ENCODE results near the gene MDFI. TPM values are rescaled to one million over a fixed set of nuclear protein-coding genes. Genes with fewer than 3 reads are reported as not detected.
A peak's percentile ranks its signal among the peaks of the same experiment; 100 is the strongest.

Gene MDFI
- total and polyA plus RNA-seq, 8 donors: 25.9 to 139 (median 108) TPM

- intact Hi-C loops (cut with DNase I): no loop called here
- no peak overlapping the region for H3K4me3 ChIP-seq
- no peak for TF ChIP-seq CTCF (IDR thresholded peaks at IDR 0.05)
- peaks cover 0 to 3% of the 10 kb centered on the region in 2 donors for H3K36me3 ChIP-seq
- ATAC-seq (no peak), DNase-seq (no peak)
- H3K9me3 ChIP-seq: no peaks in the 10 kb centered on the region
- H3K4me1 ChIP-seq: no peaks in the 10 kb centered on the region
- H3K27me3 ChIP-seq: peaks cover 0 to 10% of the 10 kb centered on the region in 2 donors
- no peak overlapping the region for H3K27ac ChIP-seq
Measured at GRCh38 chr6:41655176-41655575, 16.9 kb downstream of the MDFI start.

GRCh38 chr6:41655646-41656001, 17.4 kb downstream of the MDFI start:
- intact Hi-C loops (cut with DNase I): no loop called here
- Histone ChIP-seq H3K9me3 (no peaks in the 10 kb centered on the region), H3K27me3 (peaks cover 0 to 12% of the 10 kb centered on the region in 2 donors), H3K36me3 (peaks cover 0 to 3% of the 10 kb centered on the region in 2 donors), H3K27ac (peak overlapping the region; percentile 33 to 53), H3K4me1 (no peaks in the 10 kb centered on the region), H3K4me3 (no peak overlapping the region)
- TF ChIP-seq CTCF (IDR thresholded peaks at IDR 0.05): no peak
- no peak for DNase-seq
- no peak for ATAC-seq

- peak in 1 of 4 donors; percentile 69 for DNase-seq
- peaks cover 0 to 12% of the 10 kb centered on the region in 2 donors for H3K27me3 ChIP-seq
- intact Hi-C loops (cut with DNase I): no loop called here
- H3K4me1 ChIP-seq: no peaks in the 10 kb centered on the region
- peaks cover 0 to 3% of the 10 kb centered on the region in 2 donors for H3K36me3 ChIP-seq
- peak; percentile 17 for ATAC-seq
- H3K4me3 ChIP-seq: no peak overlapping the region
- peak overlapping the region; percentile 33 to 53 for H3K27ac ChIP-seq
- no peaks in the 10 kb centered on the region for H3K9me3 ChIP-seq
- no peak for TF ChIP-seq CTCF (IDR thresholded peaks at IDR 0.05)
Measured at GRCh38 chr6:41656002-41656691, 17.9 kb downstream of the MDFI start.

GRCh38 chr6:41657131-41658094, 19.1 kb downstream of the MDFI start:
- Histone ChIP-seq H3K4me1 (no peaks in the 10 kb centered on the region), H3K27me3 (peaks cover 0 to 18% of the 10 kb centered on the region in 2 donors), H3K36me3 (no peaks in the 10 kb centered on the region), H3K9me3 (no peaks in the 10 kb centered on the region), H3K27ac (no peak overlapping the region), H3K4me3 (no peak overlapping the region)
- no peak for TF ChIP-seq CTCF (IDR thresholded peaks at IDR 0.05)
- ATAC-seq (no peak), DNase-seq (no peak)
- intact Hi-C loops (cut with DNase I): no loop called here

- ATAC-seq: no peak
- Histone ChIP-seq H3K9me3 (no peaks in the 10 kb centered on the region), H3K27me3 (peaks cover 0 to 18% of the 10 kb centered on the region in 2 donors), H3K27ac (no peak overlapping the region), H3K4me3 (no peak overlapping the region), H3K4me1 (no peaks in the 10 kb centered on the region), H3K36me3 (no peaks in the 10 kb centered on the region)
- intact Hi-C loops (cut with DNase I): no loop called here
- DNase-seq: no peak
- TF ChIP-seq CTCF (IDR thresholded peaks at IDR 0.05): no peak
Measured at GRCh38 chr6:41658636-41659035, 20.4 kb downstream of the MDFI start.

All from left lung (tissue), 10 donors.